ENCODE measurements around the gene HDGFL2.

DNA sequence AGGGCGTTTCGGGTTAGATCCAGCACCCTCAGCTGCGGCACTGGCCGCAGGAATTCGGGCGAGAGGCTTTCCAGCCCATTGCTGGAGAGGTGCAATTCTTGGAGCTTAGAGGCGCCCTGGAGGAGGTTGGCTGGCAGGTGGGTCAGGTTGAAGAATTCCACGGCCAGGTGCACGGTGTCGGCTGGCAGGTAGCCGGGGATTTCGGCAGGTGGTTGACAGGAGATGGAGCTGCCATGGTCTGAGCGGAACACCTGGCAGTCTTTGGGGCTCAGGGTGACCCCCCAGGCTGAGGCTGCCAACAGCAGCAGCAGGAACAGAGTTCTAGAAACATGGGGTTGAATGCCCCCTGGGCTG is 66.5 kb downstream of the HDGFL2 start:
- TF ChIP-seq, protein P1, sequence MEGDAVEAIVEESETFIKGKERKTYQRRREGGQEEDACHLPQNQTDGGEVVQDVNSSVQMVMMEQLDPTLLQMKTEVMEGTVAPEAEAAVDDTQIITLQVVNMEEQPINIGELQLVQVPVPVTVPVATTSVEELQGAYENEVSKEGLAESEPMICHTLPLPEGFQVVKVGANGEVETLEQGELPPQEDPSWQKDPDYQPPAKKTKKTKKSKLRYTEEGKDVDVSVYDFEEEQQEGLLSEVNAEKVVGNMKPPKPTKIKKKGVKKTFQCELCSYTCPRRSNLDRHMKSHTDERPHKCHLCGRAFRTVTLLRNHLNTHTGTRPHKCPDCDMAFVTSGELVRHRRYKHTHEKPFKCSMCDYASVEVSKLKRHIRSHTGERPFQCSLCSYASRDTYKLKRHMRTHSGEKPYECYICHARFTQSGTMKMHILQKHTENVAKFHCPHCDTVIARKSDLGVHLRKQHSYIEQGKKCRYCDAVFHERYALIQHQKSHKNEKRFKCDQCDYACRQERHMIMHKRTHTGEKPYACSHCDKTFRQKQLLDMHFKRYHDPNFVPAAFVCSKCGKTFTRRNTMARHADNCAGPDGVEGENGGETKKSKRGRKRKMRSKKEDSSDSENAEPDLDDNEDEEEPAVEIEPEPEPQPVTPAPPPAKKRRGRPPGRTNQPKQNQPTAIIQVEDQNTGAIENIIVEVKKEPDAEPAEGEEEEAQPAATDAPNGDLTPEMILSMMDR (IDR thresholded peaks at IDR 0.05; ENCODE audit: low read depth, low read length, poor library complexity, severe bottlenecking) = no peak
- TF ChIP-seq EZH2phosphoT487 (IDR thresholded peaks at IDR 0.05; ENCODE audit: borderline replicate concordance, low read length) = no peak

Data from DOHH2 (cell line).